T-cell (primary cell): Measurements from ENCODE around the gene CEMIP. TPM values are rescaled to one million over a fixed set of nuclear protein-coding genes. Genes with fewer than 3 reads are reported as not detected.

Experiments
- ATAC-seq, 4 experiments: fragments of 200-7000 bp in 3 of 4; fragments of 150-1000 bp in 1 of 4; cut with Tn5 transposase; replicated peaks in 1 of 4; 1 replicate in 3 of 4; 2 replicates in 1 of 4; pipeline ENCODE4 v1.10.0; 2021; ENCODE audit warnings: moderate library complexity in 3 of 4, mild to moderate bottlenecking in 2 of 4, moderate number of reproducible peaks in 1 of 4
- CTCF ChIA-PET, 2 donors: fragments of 300-600 bp; sonication (Branson Sonifier 250); formaldehyde crosslinking; loops; one replicate each; lab custom pipeline; 2022; ENCODE audit warnings: antibody characterized with exemption in 2 of 2; lab: Charles Lee
- POLR2A ChIA-PET, 2 donors: fragments of 300-600 bp; sonication (Branson Sonifier 250); formaldehyde crosslinking; loops; one replicate each; lab custom pipeline; 2022; ENCODE audit warnings: antibody characterized with exemption in 2 of 2; lab: Charles Lee
- DNase-seq, 35 experiments: peaks; one replicate each; pipeline versions ENCODE4 v3.0.0 to v3.0.0-alpha.2; 2013 to 2023
- H3K27ac ChIP-seq: one replicate; pipeline ENCODE4 v1.5.1; 2013; ENCODE audit warnings: low read length
- H3K27me3 ChIP-seq, 2 experiments: replicated peaks in 1 of 2; 1 replicate in 1 of 2; 2 replicates in 1 of 2; pipeline versions ENCODE4 v1.6.1 to v1.7.0; 2013; ENCODE audit warnings: low read length in 1 of 2, mixed read lengths in 1 of 2; ENCODE audit not compliant: control insufficient read depth in 2 of 2, insufficient read depth in 2 of 2; ENCODE audit errors: extremely low read depth in 1 of 2
- H3K36me3 ChIP-seq, 2 donors: 1 replicate in 1 of 2; 2 replicates in 1 of 2; pipeline versions ENCODE4 v1.6.1 to v1.7.0; 2013; ENCODE audit warnings: low read length in 1 of 2; ENCODE audit not compliant: control insufficient read depth in 2 of 2, insufficient read depth in 1 of 2; ENCODE audit errors: extremely low read depth in 1 of 2
- H3K4me1 ChIP-seq, 2 experiments: 1 replicate in 1 of 2; 2 replicates in 1 of 2; pipeline versions ENCODE4 v1.6.1 to v1.7.0; 2013; ENCODE audit warnings: low read length in 2 of 2, mixed read lengths in 1 of 2; ENCODE audit not compliant: insufficient read depth in 2 of 2, control insufficient read depth in 1 of 2; ENCODE audit errors: extremely low read depth in 1 of 2
- H3K4me3 ChIP-seq, 2 donors: 1 replicate in 1 of 2; 2 replicates in 1 of 2; pipeline versions ENCODE4 v1.5.1 to v1.7.0; 2013; ENCODE audit warnings: mild to moderate bottlenecking in 2 of 2, low read length in 1 of 2, moderate library complexity in 1 of 2; ENCODE audit not compliant: control insufficient read depth in 1 of 2; ENCODE audit errors: extremely low read depth in 1 of 2
- H3K9me3 ChIP-seq: 2 replicates; pipeline ENCODE4 v1.7.0; 2013
- H3K27ac Mint-ChIP-seq, 2 donors: one replicate each; pipeline ENCODE4 v1.8.0; 2020 to 2021; ENCODE audit warnings: mild to moderate bottlenecking in 2 of 2, mixed read lengths in 2 of 2
- H3K27me3 Mint-ChIP-seq, 2 donors: one replicate each; pipeline ENCODE4 v1.8.0; 2021 to 2022; ENCODE audit warnings: mixed read lengths in 2 of 2
- H3K36me3 Mint-ChIP-seq: one replicate; pipeline ENCODE4 v1.8.0; 2021; ENCODE audit warnings: mixed read lengths
- H3K4me1 Mint-ChIP-seq, 3 donors: one replicate each; pipeline ENCODE4 v1.8.0; 2020 to 2022; ENCODE audit warnings: mixed read lengths in 3 of 3, mild to moderate bottlenecking in 1 of 3
- H3K4me3 Mint-ChIP-seq, 3 donors: one replicate each; pipeline ENCODE4 v1.8.0; 2020 to 2022; ENCODE audit warnings: mild to moderate bottlenecking in 3 of 3, mixed read lengths in 3 of 3, moderate library complexity in 3 of 3
- H3K9me3 Mint-ChIP-seq, 3 donors: one replicate each; pipeline ENCODE4 v1.8.0; 2020 to 2022; ENCODE audit warnings: mixed read lengths in 3 of 3
- WGBS: methylation state at CpG from one replicate; pipeline ENCODE4 v1.1.5; 2013; ENCODE audit warnings: missing lambda C conversion rate; ENCODE audit not compliant: insufficient coverage; 5-methylcytosine and 5-hydroxymethylcytosine counted together
- total RNA-seq, 35 experiments: library from RNA in 6 of 35; stranded (reverse) in 6 of 35; fragments of 120-200 nt in 1 of 35; gene quantifications; one replicate each; pipeline versions ENCODE4 v1.2.1 to v1.2.4 and lab custom pipeline; 2013 to 2026

Gene CEMIP
- total RNA-seq, 5 donors from 2014 or later (not counting 1 experiment from before 2014, with no cell fraction given): 0.63 to 1.2 (median 1.2) TPM; not detected in 2

DNA sequence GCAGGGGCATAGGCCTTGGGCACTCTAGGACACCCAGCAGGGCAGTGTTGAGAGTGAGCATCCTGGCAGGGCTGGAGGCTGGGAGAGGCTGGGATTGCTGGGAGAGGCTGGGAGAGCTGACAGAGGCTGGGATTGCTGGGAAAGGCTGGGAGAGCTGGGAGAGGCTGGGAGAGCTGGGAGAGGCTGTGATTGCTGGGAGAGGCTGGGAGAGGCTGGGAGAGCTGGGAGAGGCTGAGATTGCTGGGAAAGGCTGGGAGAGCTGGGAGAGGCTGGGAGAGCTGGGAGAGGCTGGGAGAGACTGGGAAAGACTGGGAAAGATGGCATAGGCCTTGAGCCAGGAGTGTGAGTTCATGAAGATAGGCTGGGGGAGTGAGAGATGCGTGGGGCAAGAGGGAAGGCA is 132.7 kb downstream of the CEMIP start:
- Mint-ChIP-seq H3K4me3 (no peak overlapping the region), H3K4me1 (no peaks in the 10 kb centered on the region), H3K36me3 (peaks cover 41% of the 10 kb centered on the region), H3K9me3 (no peaks in the 10 kb centered on the region), H3K27me3 (no peaks in the 10 kb centered on the region), H3K27ac (no peak overlapping the region)
- no peak for ATAC-seq
- no peak for DNase-seq
- ChIA-PET POLR2A (no interaction called here), CTCF (no interaction called here)
- no peak overlapping the region for H3K4me3 ChIP-seq
- WGBS: no CpG with 5 or more reads among the region's 1 CpG
- H3K27ac ChIP-seq: no peak overlapping the region
- H3K36me3 ChIP-seq: peaks cover 3 to 6% of the 10 kb centered on the region in 2 donors
- no peaks in the 10 kb centered on the region for H3K4me1 ChIP-seq
- H3K27me3 ChIP-seq: no peaks in the 10 kb centered on the region
- no peaks in the 10 kb centered on the region for H3K9me3 ChIP-seq

DNA sequence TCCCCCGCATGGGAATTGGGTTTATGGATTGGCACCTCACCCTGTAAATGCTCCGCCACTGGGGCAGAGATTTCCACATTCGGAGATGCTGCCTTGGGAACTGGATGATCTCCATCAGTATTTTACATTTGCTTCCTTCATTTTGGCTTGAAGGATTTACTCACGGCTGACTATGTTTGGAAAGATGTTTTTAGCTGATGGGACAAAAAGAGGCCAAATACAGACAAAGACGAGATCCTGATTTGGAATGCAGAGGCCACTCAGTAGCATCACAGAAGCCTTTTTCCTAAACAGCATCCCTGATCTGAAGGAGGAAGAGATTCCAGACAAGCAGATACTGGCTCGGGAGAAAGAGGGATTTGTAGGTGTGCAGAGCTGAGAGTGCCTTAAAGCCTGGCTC is 133.5 kb downstream of the CEMIP start:
- H3K36me3 ChIP-seq: peaks cover 3 to 6% of the 10 kb centered on the region in 2 donors
- H3K4me1 ChIP-seq: no peaks in the 10 kb centered on the region
- H3K4me1 Mint-ChIP-seq: no peaks in the 10 kb centered on the region
- H3K4me3 Mint-ChIP-seq: no peak overlapping the region
- H3K9me3 ChIP-seq: no peaks in the 10 kb centered on the region
- H3K27me3 Mint-ChIP-seq: no peaks in the 10 kb centered on the region
- peaks cover 37% of the 10 kb centered on the region for H3K36me3 Mint-ChIP-seq
- H3K27me3 ChIP-seq: no peaks in the 10 kb centered on the region
- ATAC-seq (no peak), DNase-seq (no peak)
- no peaks in the 10 kb centered on the region for H3K9me3 Mint-ChIP-seq
- no CpG with 5 or more reads among the region's 6 CpGs for WGBS
- ChIA-PET POLR2A (no interaction called here), CTCF (no interaction called here)
- H3K27ac ChIP-seq: no peak overlapping the region
- no peak overlapping the region for H3K27ac Mint-ChIP-seq
- H3K4me3 ChIP-seq: no peak overlapping the region

DNA sequence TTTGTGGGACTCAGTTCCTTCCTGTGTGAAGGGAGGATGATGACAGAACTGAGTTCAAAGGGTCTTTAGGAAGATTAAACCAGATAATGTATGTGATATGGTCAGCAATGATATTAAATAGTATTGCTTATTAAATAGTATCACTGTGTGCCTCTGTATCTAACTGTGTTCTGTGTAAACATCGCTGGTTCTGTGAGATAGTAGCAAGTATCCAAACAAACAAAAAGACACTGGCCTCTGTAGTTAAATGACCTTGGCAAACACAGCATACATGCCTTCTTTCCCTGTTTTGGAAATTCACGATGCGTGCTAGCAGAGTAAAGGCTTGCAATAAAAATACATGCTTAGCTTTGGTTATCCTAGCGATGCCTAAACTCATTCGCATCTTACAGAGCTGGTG is 134.4 kb downstream of the CEMIP start:
- H3K27me3 Mint-ChIP-seq: no peaks in the 10 kb centered on the region
- H3K36me3 Mint-ChIP-seq: peaks cover 32% of the 10 kb centered on the region
- WGBS: 100% methylated on average over 4 of the region's 5 CpGs
- H3K4me1 Mint-ChIP-seq: no peaks in the 10 kb centered on the region
- no peak overlapping the region for H3K4me3 Mint-ChIP-seq
- ChIA-PET CTCF (no interaction called here), POLR2A (no interaction called here)
- Histone ChIP-seq H3K4me3 (no peak overlapping the region), H3K36me3 (peaks cover 3 to 6% of the 10 kb centered on the region in 2 donors), H3K4me1 (no peaks in the 10 kb centered on the region), H3K27ac (no peak overlapping the region), H3K9me3 (no peaks in the 10 kb centered on the region), H3K27me3 (no peaks in the 10 kb centered on the region)
- no peaks in the 10 kb centered on the region for H3K9me3 Mint-ChIP-seq
- ATAC-seq (no peak), DNase-seq (no peak)
- no peak overlapping the region for H3K27ac Mint-ChIP-seq

DNA sequence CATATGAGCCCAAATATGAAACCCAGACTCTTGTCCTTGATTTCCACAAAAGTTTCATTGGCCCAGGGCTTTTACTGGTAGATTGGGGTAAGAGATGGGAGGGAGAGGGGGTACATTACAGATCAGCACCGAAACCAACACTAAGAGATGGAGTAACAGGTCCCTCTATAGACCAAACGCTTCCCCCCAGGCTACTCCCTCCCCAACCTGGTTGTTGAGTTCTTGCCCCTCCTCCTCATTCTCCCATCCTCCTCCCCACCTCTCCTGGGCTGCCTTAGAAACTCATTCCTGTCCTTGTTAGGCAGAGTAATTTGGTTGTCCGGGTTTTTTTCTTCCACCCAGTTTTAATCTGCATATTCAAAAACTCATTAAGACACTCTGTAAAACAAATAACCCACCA is 136.3 kb downstream of the CEMIP start:
- no peak for DNase-seq

DNA sequence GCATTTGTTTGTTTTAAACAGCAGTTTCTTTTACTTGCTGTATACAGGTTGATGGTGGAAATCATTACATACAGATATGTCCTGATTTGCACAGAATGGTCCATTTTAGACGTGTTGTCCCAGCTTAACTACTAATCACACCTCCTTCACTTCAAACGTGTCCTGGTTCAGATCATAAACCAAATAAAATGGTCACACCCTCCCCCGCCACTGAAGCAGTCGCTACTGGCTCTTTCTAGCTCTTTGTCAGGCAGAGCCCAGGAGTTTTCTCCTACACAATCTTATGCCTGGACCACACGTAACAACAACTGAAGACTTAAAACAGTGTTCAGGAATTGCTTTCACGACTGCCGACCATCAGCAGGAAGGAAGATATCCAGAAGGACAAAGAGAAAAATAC is 136.9 kb downstream of the CEMIP start:
- ChIA-PET POLR2A (no interaction called here), CTCF (no interaction called here)
- no peaks in the 10 kb centered on the region for H3K27me3 Mint-ChIP-seq
- H3K4me1 Mint-ChIP-seq: peaks cover 7 to 12% (median 8%) of the 10 kb centered on the region in 3 donors
- H3K4me3 Mint-ChIP-seq: no peak overlapping the region
- no peaks in the 10 kb centered on the region for H3K36me3 ChIP-seq
- H3K4me3 ChIP-seq: no peak overlapping the region
- H3K27ac ChIP-seq: no peak overlapping the region
- no peaks in the 10 kb centered on the region for H3K27me3 ChIP-seq
- no peaks in the 10 kb centered on the region for H3K9me3 Mint-ChIP-seq
- WGBS: 51% methylated on average over 4 of the region's 7 CpGs
- no peak overlapping the region for H3K27ac Mint-ChIP-seq
- no peaks in the 10 kb centered on the region for H3K9me3 ChIP-seq
- peaks cover 2 to 10% of the 10 kb centered on the region in 2 experiments for H3K4me1 ChIP-seq
- H3K36me3 Mint-ChIP-seq: peaks cover 8% of the 10 kb centered on the region
- DNase-seq (no peak), ATAC-seq (no peak)

More for the DNA sequence above, 136.3 kb downstream of the CEMIP start:
- H3K4me1 ChIP-seq: peaks cover 0 to 5% of the 10 kb centered on the region in 2 experiments
- no CpG with 5 or more reads among the region's 3 CpGs for WGBS
- Mint-ChIP-seq H3K36me3 (peaks cover 14% of the 10 kb centered on the region), H3K4me1 (peaks cover 2 to 6% (median 3%) of the 10 kb centered on the region in 3 donors), H3K27me3 (no peaks in the 10 kb centered on the region), H3K4me3 (no peak overlapping the region), H3K27ac (no peak overlapping the region), H3K9me3 (no peaks in the 10 kb centered on the region)
- H3K4me3 ChIP-seq: no peak overlapping the region
- H3K27ac ChIP-seq: no peak overlapping the region
- H3K36me3 ChIP-seq: peaks cover 0 to under 1% of the 10 kb centered on the region in 2 donors
- no peaks in the 10 kb centered on the region for H3K9me3 ChIP-seq
- H3K27me3 ChIP-seq: no peaks in the 10 kb centered on the region
- CTCF ChIA-PET: no interaction called here
- POLR2A ChIA-PET: no interaction called here
- no peak for ATAC-seq

DNA sequence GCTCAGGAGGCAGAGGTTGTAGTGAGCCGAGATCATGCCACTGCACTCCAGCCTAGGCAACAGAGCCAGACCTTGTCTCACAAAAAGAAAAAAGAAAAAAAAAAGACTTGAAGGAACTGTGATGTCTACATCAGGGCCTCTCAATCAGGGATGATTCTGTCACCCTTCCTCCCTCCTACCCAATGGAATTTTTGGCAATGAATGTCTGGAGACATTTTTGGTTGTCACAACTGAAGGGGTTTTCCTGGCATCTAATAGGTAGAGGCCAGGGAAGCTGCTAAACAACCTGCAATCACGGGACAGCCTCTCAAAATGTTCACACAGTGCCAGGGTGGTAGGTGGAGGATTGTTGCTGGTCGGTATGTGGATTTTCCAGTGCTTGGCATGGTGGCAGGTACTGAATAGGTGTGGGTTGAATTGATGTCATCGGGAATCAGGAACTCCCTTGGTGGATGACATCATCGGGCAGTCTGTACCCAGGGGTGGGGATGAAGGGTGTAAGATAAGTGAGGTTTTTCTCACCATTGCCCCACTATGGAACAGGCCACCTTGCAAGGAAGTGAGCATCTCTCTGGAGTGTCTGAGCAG is 139.1 kb downstream of the CEMIP start:
- Histone ChIP-seq H3K4me1 (peaks cover 2 to 18% of the 10 kb centered on the region in 2 experiments), H3K4me3 (no peak overlapping the region), H3K36me3 (no peaks in the 10 kb centered on the region), H3K27me3 (no peaks in the 10 kb centered on the region), H3K27ac (no peak overlapping the region), H3K9me3 (no peaks in the 10 kb centered on the region)
- Mint-ChIP-seq H3K9me3 (no peaks in the 10 kb centered on the region), H3K4me3 (no peak overlapping the region), H3K27ac (no peak overlapping the region), H3K36me3 (peaks cover 12% of the 10 kb centered on the region), H3K27me3 (no peaks in the 10 kb centered on the region), H3K4me1 (peaks cover 13 to 23% (median 18%) of the 10 kb centered on the region in 3 donors)
- no peak for ATAC-seq
- ChIA-PET CTCF (no interaction called here), POLR2A (interaction anchor here in 1 of 2 donors (0.6 kb wide), 1 partner anchor 1804 kb away, joined by 6 read pairs; no protein-coding TSS in a partner anchor)
- no peak for DNase-seq
- WGBS: 100% methylated on average over 1 of the region's 5 CpGs
